Suppressor macrophage (primary cell): Measurements from ENCODE around the gene DARS1.
"Not testable (repeated sequence)": the region's sequence is repeated elsewhere in the genome, so short reads cannot be mapped to it uniquely, and the experiment has no call there.

ENCODE experiments used
- DNase-seq, 4 experiments: peaks; one replicate each; pipeline ENCODE4 v3.0.0-alpha.2; 2020 to 2022

Gene DARS1

DNA sequence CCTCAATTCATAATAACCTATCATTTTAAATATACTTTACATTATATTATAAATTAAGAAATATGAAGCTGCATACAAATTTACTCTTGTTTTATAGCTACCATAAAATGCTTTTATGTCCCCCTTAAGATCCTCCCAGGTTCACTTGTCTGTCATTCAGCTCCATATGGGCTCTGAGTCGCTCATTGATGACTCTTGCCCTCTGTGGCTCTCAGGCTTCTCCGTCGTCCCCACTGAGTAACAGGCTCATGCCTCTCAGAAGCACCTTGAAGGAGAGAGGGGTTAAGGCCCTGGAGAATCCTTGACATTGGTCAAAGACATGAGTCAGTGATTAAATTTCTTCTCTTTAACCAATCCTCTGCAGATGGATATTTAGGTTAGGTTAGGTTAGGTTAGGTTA lies 103.0 kb downstream of the DARS1 start:
- no peak for DNase-seq

DNA sequence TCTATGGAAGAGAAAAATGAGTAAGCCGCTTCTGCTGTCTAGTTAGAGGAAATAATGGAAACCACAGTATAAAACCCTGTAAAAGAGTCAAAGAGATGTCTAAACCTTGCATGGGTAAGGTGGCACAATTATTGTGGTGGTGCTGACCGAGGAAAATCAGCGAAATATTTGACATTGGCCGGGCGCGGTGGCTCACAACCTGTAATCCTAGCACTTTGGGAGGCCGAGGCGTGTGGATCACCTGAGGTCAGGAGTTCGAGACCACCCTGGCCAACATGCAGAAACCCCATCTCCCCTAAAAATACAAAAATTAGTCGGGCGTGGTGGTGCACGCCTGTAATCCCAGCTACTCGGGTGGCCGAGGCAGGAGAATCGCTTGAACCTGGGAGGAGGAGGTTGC lies 108.7 kb downstream of the DARS1 start:
- DNase-seq = not testable (repeated sequence)

GRCh38 chr2:135876066-135876711 lies 109.2 kb downstream of the DARS1 start, which contains the start of gene MCM6:
TSS of gene MCM6 (minus strand) at chr2:135876443. CDS start at chr2:135876365, 78 bp downstream.
- peak; percentile 99 to 100 (median 100) for DNase-seq

- peak; percentile 67 to 84 (median 79) for DNase-seq
Measured at GRCh38 chr2:135875491-135876065, 109.8 kb downstream of the DARS1 start.

GRCh38 chr2:135874777-135875365 lies 110.6 kb downstream of the DARS1 start:
- no peak for DNase-seq

GRCh38 chr2:135870571-135870970 lies 114.9 kb downstream of the DARS1 start:
- DNase-seq = no peak

DNA sequence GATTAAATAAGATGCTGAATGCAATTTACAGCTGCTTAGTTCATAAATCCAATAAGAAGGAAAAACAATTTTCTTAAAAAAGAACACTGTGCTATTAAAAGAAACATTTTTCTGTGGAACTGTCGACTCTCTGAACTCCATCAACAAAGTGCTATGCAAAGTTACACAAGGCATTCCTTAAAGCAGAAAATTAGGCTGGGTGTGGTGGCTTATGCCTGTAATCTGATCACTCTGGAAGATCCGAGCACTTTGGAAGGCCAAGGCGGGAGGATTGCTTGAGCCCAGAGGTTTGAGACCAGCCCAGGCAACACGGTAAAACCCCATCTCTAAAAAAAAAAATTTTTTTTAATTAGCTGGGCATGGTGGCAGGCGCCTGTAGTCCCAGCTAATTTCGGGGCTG lies 122.2 kb downstream of the DARS1 start:
- DNase-seq = no peak

GRCh38 chr2:135862718-135863117 lies 122.7 kb downstream of the DARS1 start:
- DNase-seq = no peak
